ENCODE data around the gene CRX.
"Not testable (repeated sequence)": the region's sequence is repeated elsewhere in the genome, so short reads cannot be mapped to it uniquely, and the experiment has no call there.

CRX gene

DNA sequence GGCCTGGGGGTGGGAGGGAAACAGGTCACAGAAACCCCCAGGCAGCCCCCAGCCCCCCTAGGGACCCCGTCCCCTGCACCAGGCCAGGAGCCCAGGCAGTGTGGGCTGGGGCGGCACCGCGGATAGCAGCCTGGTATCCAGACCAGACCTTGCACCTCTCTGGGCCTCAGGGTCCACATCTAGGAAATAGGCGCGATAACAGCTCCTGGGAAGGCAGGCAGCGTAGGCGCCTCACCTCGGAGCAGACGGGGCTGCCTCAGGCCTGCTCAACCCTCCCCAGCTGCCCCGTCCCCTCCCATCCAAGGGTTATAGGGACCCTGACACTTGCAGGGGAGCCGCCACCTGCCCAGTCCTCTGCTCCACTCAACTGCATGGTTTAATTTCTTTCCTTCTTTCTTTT, 18.1 kb upstream of the CRX start:
- not testable (repeated sequence) for DNase-seq (ENCODE audit: low spot score)

GRCh38 chr19:47804451-47804850, 17.3 kb upstream of the CRX start, which contains the start of gene TPRX1:
TPRX1 (minus strand) TSS chr19:47804551; CDS start chr19:47804539, 12 bp downstream.
- DNase-seq (ENCODE audit: low spot score): not testable (repeated sequence)

DNA sequence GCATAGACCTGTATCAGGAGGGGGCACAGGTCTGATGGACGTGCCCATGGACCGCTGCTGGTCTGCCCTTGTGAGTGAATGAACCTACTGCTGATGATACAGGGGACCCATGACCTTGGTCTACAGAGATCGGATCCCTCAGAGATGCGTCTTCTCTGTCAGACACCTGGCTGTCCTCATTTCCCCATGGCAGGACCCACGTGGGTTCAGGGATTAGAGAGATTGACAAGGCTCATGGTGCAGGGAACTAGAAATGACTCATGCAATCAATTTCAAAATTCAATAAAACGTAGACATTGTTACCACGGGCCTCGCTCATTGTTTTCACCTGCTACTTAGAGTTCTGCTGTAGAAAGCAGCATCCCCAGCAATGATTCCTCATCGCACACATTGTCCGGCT, 16.4 kb upstream of the CRX start:
- DNase-seq (ENCODE audit: low spot score): no peak

DNA sequence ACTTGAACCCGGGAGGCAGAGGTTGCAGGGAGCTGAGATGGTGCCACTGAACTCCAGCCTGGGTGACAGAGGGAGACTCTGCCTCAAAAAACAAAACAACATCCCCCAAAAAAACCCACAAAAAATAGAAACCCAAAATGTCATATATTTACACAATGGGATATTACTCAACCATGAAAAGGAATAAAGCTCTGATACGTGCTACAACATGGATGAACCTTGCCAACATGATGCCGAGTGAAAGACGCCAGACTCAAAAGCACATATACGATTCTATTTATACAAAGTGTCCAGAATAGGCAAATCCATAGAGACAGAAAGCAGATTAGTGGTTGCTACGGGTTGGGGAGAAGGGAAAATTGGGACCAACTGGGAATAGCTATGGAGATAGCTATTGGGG, 15.3 kb upstream of the CRX start:
- no peak for DNase-seq (ENCODE audit: low spot score)

DNA sequence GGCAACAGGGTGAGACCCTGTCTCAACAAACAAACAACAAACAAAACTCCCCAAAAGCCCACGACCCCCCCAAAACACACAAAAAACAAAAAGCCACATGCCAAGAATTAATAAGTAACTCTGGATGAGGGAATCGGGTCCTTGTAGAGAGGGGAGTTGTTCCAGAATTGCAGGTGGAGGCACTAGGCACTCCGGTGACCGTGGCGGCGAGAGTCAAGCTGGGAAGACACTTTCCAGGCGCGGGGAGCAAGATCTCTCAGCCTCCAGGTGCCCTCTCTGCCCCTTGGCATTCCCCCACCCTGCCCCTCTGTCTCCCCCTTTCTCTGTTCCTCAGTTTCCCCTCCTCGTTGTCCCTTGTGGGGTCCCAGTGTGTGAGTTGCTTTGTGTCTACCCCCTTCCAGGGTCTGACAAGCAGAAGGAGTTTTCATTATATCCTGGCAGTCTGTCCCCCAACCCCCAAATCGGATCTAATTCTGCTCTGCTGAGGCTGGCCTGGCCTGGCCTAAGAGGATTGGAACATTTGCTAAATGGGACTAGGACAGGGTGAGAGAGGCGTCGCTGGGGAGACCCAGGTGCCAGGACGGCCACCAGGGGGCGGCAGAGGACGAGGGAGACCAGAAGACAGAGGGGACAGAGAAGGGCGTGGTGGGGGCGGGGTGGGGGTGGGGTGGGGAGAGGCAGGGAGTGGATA, 8.3 kb upstream of the CRX start:
- DNase-seq (ENCODE audit: low spot score): peak; percentile 79

- DNase-seq (ENCODE audit: low spot score): no peak
Measured at GRCh38 chr19:47813995-47814328, 7.8 kb upstream of the CRX start.

GRCh38 chr19:47816270-47816669, 5.5 kb upstream of the CRX start:
- not testable (repeated sequence) for DNase-seq (ENCODE audit: low spot score)

DNA sequence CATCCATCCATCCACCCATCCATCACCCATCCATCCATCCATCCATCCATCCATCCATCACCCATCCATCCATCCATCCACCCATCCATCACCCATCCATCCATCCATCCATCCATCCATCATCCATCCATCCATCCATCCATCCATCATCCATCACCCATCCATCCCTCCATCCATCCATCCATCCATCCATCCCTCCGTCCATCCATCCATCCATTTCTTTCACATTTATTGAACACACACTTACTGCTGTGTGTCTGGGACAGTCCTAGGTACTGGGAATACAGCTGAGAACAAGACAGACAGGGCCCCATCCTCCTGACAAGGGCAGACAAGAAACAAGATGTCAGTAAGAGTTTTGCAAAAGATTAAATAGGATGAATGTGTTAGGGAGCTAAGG, 3.5 kb upstream of the CRX start:
- not testable (repeated sequence) for DNase-seq (ENCODE audit: low spot score)

- no peak for DNase-seq (ENCODE audit: low spot score)
Measured at GRCh38 chr19:47819858-47820257, 1.9 kb upstream of the CRX start.

- DNase-seq (ENCODE audit: low spot score): no peak
Measured at GRCh38 chr19:47820410-47820809, 1.3 kb upstream of the CRX start.

- DNase-seq (ENCODE audit: low spot score): no peak
Measured at GRCh38 chr19:47824396-47824795, 2.7 kb downstream of the CRX start.

- no peak for DNase-seq (ENCODE audit: low spot score)
Measured at GRCh38 chr19:47826800-47827199, 5.1 kb downstream of the CRX start.

DNA sequence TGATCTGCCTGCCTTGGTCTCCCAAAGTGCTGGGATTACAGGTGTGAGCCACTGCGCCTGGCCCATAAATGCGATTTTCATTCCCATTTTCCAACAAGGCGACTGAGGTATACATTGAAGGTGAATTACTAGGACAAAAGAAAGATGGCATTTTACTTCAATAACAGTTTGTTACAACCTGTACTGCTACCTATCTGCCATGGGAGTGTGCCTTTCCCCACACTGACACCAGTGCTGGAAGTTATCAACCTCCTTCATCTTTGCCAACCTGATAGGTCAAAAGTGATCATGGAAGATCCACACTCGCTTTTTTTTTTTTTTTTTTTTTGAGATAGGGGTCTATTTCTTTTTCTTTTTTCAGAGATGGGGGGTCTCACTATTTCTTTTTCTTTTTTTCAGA, 11.0 kb downstream of the CRX start:
- DNase-seq (ENCODE audit: low spot score): no peak

DNA sequence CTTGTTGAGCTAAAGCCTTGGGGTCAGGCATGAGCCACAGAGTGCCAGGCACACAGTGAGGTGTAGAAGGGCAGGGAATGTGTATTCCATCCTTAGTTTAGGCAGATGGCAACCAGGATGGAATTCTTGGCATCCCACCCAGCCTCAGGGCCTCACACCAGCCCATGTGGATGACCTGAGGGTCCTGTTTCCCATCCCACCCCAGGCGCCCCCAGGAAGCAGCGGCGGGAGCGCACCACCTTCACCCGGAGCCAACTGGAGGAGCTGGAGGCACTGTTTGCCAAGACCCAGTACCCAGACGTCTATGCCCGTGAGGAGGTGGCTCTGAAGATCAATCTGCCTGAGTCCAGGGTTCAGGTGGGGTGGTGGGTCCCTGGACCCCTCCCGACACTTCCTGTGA, 14.3 kb downstream of the CRX start:
- DNase-seq (ENCODE audit: low spot score): no peak

DNA sequence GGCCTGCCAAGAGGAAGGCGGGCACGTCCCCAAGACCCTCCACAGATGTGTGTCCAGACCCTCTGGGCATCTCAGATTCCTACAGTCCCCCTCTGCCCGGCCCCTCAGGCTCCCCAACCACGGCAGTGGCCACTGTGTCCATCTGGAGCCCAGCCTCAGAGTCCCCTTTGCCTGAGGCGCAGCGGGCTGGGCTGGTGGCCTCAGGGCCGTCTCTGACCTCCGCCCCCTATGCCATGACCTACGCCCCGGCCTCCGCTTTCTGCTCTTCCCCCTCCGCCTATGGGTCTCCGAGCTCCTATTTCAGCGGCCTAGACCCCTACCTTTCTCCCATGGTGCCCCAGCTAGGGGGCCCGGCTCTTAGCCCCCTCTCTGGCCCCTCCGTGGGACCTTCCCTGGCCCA, 17.7 kb downstream of the CRX start:
- no peak for DNase-seq (ENCODE audit: low spot score)

- no peak for DNase-seq (ENCODE audit: low spot score)
Measured at GRCh38 chr19:47839913-47840312, 18.2 kb downstream of the CRX start.

DNA sequence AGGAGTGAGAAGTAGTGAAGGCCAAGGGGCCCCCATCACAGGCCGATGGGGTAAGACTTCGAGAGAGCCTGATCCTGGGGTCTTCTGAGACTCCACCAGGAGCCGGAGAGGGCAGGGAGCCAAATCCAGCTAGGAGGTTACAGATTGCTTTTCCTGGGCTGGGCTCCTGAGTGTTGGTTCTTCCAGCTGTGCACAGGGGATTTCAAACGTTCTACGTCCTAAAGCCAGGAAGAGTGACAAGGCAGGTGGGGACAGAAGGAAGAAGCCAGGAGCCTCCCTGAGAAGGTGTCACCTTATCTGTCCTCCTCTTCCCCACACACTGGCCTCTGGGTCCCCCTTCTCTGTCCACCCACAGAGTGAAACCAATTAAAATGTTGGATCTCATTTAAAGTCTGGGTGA, 21.2 kb downstream of the CRX start:
- no peak for DNase-seq (ENCODE audit: low spot score)

GRCh38 chr19:47848425-47848822, 26.7 kb downstream of the CRX start:
- DNase-seq (ENCODE audit: low spot score): no peak

- peak; percentile 36 for DNase-seq (ENCODE audit: low spot score)
Measured at GRCh38 chr19:47848823-47849473, 27.2 kb downstream of the CRX start.

DNA sequence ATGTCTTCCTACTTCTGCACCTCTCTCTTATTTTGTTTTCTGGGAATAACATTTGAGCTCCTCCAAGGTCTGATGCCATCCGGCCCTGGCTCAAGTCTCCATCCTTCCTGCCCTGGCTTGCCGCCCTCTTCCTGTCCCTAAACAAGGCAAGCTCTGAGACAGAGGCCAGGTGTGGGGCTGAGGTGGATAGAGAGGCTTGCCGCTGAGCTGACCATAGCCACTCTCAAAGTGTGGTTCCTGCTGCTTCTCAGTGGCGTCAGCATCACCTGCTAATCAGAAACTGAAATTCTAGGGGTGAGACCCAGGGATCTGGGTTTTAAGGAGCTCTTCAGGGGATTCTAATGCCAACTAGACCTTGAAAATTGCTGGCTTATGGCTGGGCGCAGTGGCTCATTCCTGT, 31.3 kb downstream of the CRX start:
- DNase-seq (ENCODE audit: low spot score): no peak

GRCh38 chr19:47854459-47854858, 32.7 kb downstream of the CRX start:
- no peak for DNase-seq (ENCODE audit: low spot score)

DNA sequence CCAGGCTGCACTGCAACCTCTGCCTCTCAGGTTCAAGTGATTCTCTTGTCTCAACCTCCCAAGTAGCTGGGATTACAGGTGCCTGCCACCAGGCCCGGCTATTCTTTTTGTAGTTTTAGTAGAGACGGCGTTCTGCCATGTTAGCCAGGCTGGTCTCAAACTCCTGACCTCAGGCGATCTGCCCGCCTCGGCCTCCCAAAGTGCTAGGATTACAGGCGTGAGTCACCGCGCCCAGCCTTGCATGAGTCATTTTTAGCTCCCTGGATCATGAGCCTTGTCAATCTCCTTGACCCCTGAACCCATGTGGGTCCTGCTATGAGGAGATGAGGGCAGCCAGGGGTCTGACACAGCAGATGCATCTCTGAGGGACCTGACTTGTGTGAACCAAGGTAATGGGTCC, 36.5 kb downstream of the CRX start:
- not testable (repeated sequence) for DNase-seq (ENCODE audit: low spot score)

- not testable (repeated sequence) for DNase-seq (ENCODE audit: low spot score)
Measured at GRCh38 chr19:47858646-47859285, 37.0 kb downstream of the CRX start, which contains the start of gene TPRX2. TPRX2 (plus strand) TSS chr19:47859235; CDS start chr19:47859247, 12 bp downstream.

Measured in activated CD4-positive, alpha-beta T cell treated with anti-CD3 and anti-CD28 coated beads, Interleukin-2, Interleukin-4, amounts not matched to agents 100 ng/mL and 50 ng/mL, durations not matched to agents 16 hours and 8 hours (primary cell).